Renal cortex interstitium (tissue), 15 donors: ENCODE measurements around the gene IKBKG. TPM values are rescaled to one million over a fixed set of nuclear protein-coding genes. Genes with fewer than 3 reads are reported as not detected.
"Not testable (repeated sequence)": the region's sequence is repeated elsewhere in the genome, so short reads cannot be mapped to it uniquely, and the experiment has no call there.

Experiments used
- DNase-seq, 11 donors: peaks; one replicate each; pipeline ENCODE4 v3.0.0-alpha.2; 2013; ENCODE audit warnings: low read depth in 9 of 11, low spot score in 4 of 11; ENCODE audit errors: extremely low read depth in 1 of 11
- long read RNA-seq, 16 experiments: transcript quantifications; one replicate each; lab custom pipeline, GENCODE V29; 2026
- polyA plus RNA-seq, 3 donors: library from polyadenylated mRNA; unstranded; fragments of 120-200 nt; gene quantifications; one replicate each; pipeline ENCODE4 v1.2.1, GENCODE V29; 2013; ENCODE audit not compliant: insufficient read length in 3 of 3

Gene IKBKG, protein sequence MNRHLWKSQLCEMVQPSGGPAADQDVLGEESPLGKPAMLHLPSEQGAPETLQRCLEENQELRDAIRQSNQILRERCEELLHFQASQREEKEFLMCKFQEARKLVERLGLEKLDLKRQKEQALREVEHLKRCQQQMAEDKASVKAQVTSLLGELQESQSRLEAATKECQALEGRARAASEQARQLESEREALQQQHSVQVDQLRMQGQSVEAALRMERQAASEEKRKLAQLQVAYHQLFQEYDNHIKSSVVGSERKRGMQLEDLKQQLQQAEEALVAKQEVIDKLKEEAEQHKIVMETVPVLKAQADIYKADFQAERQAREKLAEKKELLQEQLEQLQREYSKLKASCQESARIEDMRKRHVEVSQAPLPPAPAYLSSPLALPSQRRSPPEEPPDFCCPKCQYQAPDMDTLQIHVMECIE
- 10 to 100 TPM; 13.7 to 20.2 (median 19.5) TPM for polyA plus RNA-seq
- long read RNA-seq, donor 1, partial matches to known transcripts, result 0 of 4 reads
- long read RNA-seq, donor 1, other reads (novel, unspliced or antisense), result 0 of 4 reads
- long read RNA-seq, donor 2, result 0 reads
- long read RNA-seq, donor 3, transcript IKBKG-206 (10 exons, 2,299 nt), result major isoform, 7 of 33 reads
- long read RNA-seq, donor 3, partial matches to known transcripts, result 16 of 33 reads
- long read RNA-seq, donor 3, other reads (novel, unspliced or antisense), result 10 of 33 reads
- long read RNA-seq, donor 4, transcript IKBKG-206 (10 exons, 2,299 nt), result major isoform, 6 of 6 reads
- long read RNA-seq, donor 4, partial matches to known transcripts, result 0 of 6 reads
- long read RNA-seq, donor 4, other reads (novel, unspliced or antisense), result 0 of 6 reads
- long read RNA-seq, donor 5, transcript IKBKG-206 (10 exons, 2,299 nt), result major isoform, 9 of 25 reads
- long read RNA-seq, donor 5, partial matches to known transcripts, result 5 of 25 reads
- long read RNA-seq, donor 5, other reads (novel, unspliced or antisense), result 10 of 25 reads
- long read RNA-seq, donor 6, partial matches to known transcripts, result 0 of 5 reads
- long read RNA-seq, donor 6, other reads (novel, unspliced or antisense), result 0 of 5 reads
- long read RNA-seq, donor 7, transcript IKBKG-206 (10 exons, 2,299 nt), result major isoform, 5 of 6 reads
- long read RNA-seq, donor 7, partial matches to known transcripts, result 0 of 6 reads
- long read RNA-seq, donor 7, other reads (novel, unspliced or antisense), result 0 of 6 reads
- long read RNA-seq, donor 8, transcript IKBKG-206 (10 exons, 2,299 nt), result major isoform, 5 of 5 reads
- long read RNA-seq, donor 8, partial matches to known transcripts, result 0 of 5 reads
- long read RNA-seq, donor 8, other reads (novel, unspliced or antisense), result 0 of 5 reads
- long read RNA-seq, donor 9, partial matches to known transcripts, result 0 of 4 reads
- long read RNA-seq, donor 9, other reads (novel, unspliced or antisense), result 0 of 4 reads
- long read RNA-seq, donor 10, transcript IKBKG-206 (10 exons, 2,299 nt), result major isoform, 6 of 6 reads
- long read RNA-seq, donor 10, partial matches to known transcripts, result 0 of 6 reads
- long read RNA-seq, donor 10, other reads (novel, unspliced or antisense), result 0 of 6 reads
- long read RNA-seq, donor 11, transcript IKBKG-206 (10 exons, 2,299 nt), result major isoform, 6 of 13 reads
- long read RNA-seq, donor 11, partial matches to known transcripts, result 0 of 13 reads
- long read RNA-seq, donor 11, other reads (novel, unspliced or antisense), result 6 of 13 reads
- long read RNA-seq, donor 12, partial matches to known transcripts, result 0 of 1 reads
- long read RNA-seq, donor 12, other reads (novel, unspliced or antisense), result 0 of 1 reads
- long read RNA-seq, donor 13, transcript IKBKG-206 (10 exons, 2,299 nt), result major isoform, 10 of 10 reads
- long read RNA-seq, donor 13, partial matches to known transcripts, result 0 of 10 reads
- long read RNA-seq, donor 13, other reads (novel, unspliced or antisense), result 0 of 10 reads
- long read RNA-seq, donor 14, partial matches to known transcripts, result 0 of 1 reads
- long read RNA-seq, donor 14, other reads (novel, unspliced or antisense), result 0 of 1 reads
- long read RNA-seq, donor 15, result 0 reads
- long read RNA-seq, donor 16, transcript IKBKG-206 (10 exons, 2,299 nt), result major isoform, 9 of 53 reads
- long read RNA-seq, donor 16, partial matches to known transcripts, result 8 of 53 reads
- long read RNA-seq, donor 16, other reads (novel, unspliced or antisense), result 34 of 53 reads

DNA sequence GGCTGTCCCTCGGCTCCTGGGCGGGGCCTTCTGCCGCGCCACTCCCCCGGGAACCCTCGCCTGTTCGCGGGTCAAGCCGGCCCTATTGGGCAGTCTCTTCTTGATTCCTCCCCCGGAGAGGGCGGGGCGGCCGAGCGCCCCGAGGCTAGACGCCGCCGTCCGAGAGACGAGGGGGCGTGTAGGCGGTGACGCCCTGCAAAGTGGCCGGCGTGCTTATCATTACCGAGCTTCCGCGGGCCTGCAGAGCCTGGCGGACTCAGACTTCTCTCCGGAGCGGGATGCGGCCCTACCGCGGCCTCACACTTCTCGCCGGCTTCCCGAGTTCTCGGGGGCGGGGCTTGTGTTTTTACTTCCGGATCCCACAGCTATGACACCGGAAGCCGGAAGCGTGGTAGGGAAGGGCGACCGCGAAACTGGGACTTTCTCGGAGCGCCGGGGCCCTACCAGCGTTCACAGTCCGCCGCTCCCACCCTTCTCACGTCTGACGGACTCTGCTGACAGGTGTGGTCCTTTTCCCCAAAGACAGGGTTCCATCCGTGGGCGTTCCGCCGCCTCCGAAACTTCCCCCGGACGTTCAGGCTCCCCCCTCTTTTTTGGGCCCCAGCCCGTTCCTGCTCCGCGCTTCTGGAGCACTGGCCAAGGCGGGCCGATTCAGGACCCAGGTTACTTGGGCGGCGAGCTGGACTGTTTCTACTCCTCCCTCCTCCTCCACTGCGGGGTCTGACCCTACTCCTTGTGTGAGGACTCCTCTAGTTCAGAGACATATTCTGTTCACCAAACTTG lies at the start of gene IKBKG:
Gene IKBKG, plus strand, starts transcription at position 376 of the 783 bp plus-strand sequence. CDS start 4,383 bp downstream, outside the sequence.
- peak; percentile 64 to 87 (median 79) for DNase-seq

DNA sequence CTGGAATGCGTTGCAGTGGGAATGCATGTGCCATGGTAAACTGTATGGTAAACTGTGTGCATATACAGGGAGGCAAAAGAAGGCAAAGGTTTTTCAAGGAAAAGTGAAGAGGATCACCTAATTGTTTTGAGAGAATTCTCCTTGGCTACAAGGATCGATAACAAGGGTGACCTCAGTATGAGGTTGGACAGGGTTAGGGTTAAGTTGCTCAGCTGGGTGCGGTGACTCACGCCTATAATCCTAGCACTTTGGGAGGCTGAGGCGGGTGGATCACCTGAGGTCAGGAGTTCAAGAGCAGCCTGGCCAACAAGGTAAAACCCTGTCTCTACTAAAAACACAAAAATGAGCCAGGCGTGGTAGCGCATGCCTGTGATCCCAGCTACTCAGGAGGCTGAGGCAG lies 46.0 kb upstream of the IKBKG start:
- not testable (repeated sequence) for DNase-seq

DNA sequence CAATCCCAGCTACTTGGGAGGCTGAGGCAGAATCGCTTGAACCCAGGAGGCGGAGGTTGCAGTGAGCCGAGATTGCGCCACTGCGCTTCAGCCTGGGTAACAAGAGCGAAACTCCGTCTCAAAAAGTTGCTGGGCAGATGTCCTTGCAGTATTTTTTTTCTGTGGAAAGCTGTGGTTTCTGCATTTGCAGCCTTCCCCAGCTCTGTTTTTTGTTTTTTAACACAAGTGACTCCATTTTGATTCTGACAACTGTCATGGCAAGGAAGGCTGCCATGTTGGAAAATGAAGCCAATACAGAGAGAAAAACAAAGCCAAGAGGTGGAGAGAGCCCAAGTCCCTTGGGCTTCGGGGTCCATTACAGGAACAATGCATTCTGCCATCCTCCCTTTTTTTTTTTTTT lies 45.3 kb upstream of the IKBKG start:
- no peak for DNase-seq

DNA sequence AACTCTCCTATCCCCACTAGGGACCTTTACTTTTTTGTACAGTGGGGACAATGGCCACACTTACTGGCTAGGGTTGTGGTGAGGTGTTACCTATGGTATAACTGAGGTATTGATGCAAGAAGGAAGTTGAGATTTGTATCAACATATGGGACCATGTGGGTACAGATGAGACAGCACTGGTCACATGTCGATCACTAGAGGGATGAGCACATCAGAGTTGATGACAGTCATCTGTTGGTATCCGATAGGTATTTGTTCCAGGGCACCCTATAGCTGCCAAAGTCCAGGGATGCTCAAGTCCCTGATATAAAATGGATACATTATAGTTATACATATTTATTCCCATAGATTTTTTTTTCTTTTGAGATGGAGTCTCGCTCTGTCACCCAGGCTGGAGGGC lies 44.4 kb upstream of the IKBKG start:
- no peak for DNase-seq

DNA sequence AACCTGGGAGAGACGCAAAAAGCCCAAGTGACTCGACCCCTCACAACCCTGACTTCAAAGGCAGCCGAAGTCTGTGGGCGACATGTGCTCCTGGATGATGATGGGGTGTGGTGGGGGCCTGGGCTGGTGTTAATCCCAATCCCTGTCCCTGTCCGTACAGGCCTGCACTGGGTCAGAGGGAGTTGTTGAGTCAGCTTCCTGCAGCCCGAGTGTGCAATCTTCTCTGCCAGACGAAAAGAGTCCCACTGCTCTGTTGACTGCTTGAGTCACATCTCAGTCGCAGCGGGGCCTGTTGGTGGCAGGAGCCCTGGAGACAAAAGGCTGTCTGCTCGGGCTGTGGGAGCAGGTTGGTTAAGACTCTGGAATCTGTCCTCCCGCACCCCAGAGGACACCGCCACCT lies 41.7 kb upstream of the IKBKG start:
- DNase-seq, result no peak

DNA sequence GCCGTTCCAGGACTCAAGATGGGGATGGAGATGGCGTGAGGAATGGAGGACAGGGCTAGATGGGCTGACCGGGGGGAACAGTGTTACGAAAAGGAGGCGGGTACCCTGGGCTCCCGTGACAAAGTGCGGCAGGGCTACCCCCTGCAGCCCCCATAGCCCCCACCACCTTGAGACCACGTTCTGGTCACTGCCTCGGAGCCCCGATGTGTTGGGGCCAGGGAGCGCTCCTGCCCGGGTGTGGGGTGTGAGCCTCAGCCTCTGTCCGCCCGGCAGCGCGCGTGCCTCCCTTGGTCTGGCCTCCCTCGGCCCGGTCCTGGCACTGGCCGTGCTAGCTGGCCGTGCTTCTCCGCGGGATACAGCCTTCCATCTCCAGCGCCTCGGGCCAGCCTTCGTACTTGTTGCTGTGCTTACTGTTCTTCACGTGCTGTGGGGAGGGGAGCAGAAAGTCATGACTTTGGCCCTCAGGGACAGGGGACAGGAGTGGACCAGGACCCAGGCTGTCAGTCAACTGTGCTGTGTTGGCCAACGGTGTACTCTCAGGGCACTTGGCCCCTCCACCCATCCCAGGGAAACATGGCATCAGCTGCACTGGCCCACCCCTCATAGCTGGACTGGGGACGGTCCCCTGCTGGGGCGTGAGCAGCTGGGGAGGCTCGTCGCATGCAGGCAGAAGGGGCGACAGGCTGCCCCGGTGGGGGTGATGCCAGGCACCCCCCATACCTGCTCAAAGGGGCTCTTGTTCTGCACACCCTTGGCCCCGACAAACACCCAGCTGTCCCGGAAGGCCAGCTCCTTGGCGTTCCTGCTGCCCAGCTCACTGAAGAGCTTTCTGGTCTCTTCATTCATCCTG lies 40.7 kb upstream of the IKBKG start:
- no peak for DNase-seq

DNA sequence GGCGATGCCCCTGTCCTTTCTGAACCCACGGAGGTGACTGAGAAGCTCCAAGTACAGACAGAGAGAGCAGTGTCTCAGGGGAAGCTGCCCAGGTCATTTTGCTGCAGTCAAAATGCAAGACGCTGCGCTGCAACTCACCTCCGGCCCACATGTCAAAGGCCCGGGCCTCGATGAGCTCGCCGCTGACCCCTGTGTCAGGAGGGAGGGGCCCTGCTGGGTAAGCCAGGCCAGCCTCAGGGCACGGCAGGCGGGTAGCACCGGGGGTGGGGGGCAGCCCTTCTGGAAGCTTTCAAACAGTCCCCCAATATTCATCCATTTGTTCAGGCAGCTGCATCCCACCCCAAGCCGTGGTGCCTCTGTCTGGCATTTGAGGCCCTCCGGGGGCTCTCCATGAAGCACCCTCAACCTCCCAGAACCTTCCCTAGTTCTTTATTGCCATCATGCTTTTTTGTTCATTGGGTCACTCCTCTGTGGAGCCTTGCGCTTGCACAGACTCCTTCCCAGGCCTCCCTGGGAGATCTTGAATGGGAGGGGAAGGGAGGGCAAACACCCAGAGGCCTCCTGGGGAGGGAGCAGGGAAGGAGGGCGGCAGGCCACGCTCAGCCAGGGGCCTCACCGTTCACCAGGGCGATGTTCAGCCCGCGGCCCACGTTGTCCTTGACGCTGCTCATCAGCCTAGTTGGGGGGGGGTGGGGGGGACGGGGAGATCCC lies 39.6 kb upstream of the IKBKG start:
- DNase-seq, result no peak

DNA sequence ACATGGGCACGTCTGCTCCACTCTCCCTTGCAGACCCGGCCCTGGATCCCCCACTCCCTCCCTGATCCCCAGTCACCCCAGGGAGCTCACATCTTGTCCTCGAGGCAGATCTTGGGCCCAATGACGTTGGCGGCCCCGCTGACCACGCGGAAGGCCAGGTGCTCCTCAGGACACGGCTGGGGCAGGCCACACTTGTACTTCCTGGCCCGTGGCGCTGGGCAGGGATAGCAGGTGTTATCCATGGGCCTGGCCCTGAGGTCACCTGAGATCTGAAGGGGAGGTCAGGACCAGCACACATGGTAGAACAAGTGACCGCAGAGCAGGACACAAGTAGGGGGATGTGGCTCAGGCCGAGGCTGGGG lies 39.1 kb upstream of the IKBKG start:
- DNase-seq, result no peak

DNA sequence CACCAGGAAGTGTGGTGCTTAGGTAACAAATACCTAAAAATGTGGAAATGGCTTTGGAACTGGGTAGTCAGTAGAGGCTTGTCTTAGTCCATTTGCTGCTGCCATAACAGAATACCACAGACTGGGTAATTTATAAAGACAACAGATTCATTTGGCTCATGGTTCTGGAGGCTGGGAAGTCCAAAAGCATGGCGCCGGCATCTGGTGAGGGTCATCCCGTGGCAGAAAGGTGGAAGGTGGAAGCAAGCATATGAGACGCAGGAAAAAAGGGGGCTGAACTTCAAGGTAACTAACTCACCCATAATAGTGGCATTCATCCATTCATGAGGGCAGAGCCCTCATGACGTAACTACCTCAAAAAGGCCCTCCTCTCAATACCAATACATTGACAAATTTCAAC lies 38.0 kb upstream of the IKBKG start:
- no peak for DNase-seq

DNA sequence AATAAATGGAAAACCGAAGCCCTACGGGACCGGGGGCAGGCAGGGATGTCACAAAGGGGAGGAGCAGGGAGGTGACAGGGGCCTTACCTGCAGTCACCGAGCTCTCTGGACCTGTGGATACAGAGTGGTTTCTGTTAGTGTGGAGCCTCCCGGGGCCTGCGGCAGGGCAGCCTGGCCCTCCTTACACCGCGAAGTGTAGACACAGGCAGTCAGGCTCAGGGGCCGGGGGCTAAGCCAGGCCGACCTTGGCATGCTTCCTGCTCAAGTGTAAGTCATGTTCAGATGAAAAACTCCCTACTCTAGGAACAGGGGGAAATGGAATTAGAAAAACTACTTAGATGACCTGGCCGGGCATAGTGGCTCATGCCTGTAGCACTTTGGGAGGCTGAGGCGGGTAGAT lies 35.7 kb upstream of the IKBKG start:
- no peak for DNase-seq

DNA sequence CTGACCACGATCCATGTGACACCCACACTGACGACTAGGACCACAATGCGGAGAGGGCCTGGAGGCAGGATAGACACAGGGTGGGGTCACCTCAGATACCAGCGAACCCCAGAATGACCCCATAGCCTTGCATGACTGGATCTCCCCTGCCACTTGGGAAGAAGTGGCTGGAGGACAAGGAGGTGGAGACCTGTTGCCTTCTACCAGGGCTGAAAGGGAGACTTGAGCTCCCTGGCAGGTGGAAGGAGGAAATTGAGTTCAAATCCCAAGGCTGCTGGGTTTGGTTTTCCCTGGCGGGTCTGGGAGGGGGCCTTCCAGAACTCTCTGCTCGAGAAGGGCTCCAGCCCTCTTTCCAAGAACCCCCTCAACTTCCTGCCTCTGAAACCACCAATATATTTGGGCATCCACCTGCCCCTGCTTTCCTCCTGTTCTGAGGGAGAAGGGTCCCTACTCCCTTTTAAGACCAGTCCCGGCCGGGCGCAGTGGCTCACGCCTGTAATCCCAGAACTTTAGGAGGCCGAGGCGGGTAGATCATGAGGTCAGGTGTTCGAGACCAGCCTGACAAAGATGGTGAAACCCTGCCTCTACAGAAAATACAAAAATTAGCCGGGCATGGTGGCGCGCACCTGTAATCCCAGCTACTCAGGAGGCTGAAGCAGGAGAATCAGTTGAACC lies 34.4 kb upstream of the IKBKG start:
- no peak for DNase-seq

DNA sequence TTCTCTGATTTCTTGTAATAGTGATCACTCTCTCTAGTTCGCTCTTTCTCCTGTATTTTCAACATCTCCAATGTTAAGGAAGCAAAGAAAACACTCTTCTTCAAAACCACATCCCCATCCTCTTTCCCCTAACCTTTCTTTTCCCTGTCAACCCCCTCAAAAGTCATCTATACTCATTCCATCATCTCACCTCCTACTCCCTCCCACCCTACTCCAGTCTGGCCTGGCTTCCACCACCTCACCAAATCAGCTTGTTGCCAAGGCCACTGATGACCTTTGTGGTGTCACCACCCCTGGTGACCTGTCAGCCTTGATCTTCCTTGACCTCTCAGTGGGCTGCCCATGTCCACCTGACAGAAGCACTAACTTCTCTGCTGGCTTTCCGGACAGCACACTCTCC lies 33.7 kb upstream of the IKBKG start:
- DNase-seq, result no peak

DNA sequence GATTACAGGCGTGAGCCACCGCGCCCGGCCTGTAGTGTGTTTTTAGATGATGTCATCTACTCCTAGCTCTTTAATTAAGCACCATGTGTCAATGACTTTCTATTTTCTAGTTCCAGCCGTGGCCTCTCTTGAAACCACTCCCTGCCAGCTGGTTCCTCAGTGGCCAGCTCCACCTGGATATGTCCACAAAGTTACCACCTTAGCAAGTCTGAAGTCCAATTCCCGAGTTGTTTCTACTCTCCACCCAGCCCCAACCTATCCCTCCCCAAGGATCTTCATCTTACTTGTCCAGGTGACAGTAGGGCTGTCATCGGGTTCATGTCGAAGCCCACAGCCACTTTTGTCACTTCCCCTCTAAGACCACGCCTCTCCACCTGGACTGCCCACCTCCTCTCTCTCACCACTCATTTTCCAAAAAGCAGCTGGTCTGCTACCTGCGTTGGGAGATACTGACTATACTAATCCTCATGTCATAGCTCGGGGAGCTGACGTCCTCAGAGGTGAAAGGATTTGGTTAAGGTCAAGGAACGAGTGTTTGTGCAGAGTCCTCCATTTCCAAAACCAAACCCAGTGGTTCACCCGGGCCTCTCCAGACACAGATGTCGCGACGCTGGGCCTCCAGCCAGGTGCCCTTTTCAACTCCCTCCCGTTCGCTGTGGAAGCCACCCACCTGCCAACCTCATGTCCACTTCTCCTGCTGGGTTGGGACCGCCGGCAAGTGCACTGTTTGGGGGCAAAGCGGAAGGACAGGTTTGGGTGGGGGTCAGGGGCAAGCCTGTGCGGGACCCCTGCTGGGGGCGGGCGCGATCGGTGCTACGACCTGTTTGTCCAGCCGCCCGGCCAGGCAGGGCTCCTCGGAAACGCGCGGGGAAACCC lies 32.1 kb upstream of the IKBKG start:
- no peak for DNase-seq
